H1 (cell line): ENCODE measurements around the gene KRABD2.

Source experiments
- CTCF ChIA-PET: fragments of 300-600 bp; sonication (Branson Sonifier 250); formaldehyde crosslinking; loops from one replicate; lab custom pipeline; 2021; ENCODE audit not compliant: partially characterized antibody; lab: Charles Lee
- POLR2A ChIA-PET: fragments of 300-600 bp; sonication (Branson Sonifier 250); formaldehyde crosslinking; loops from one replicate; lab custom pipeline; 2021; ENCODE audit warnings: inconsistent platforms; ENCODE audit not compliant: partially characterized antibody; lab: Charles Lee
- DNase-seq, 2 experiments: peaks; one replicate each; pipeline versions ENCODE4 v3.0.0 to v3.0.0-alpha.2; 2010 to 2022; ENCODE audit warnings: low spot score in 2 of 2, low read depth in 1 of 2, mixed read lengths in 1 of 2
- FAIRE-seq: peaks from 2 replicates; lab custom pipeline; 2011; peaks lifted over from hg19 to GRCh38; lab: Jason Lieb, UNC
- H2AFZ ChIP-seq: 2 replicates; pipeline ENCODE4 v1.8.1; 2012; ENCODE audit warnings: low read length, inconsistent platforms
- H2AK5ac ChIP-seq: 2 replicates; pipeline ENCODE4 v1.6.1; 2013; ENCODE audit warnings: low read depth, low read length
- H2BK120ac ChIP-seq: replicated peaks from 2 replicates; pipeline ENCODE3; 2013; ENCODE audit warnings: low read depth, low read length, inconsistent platforms
- H2BK12ac ChIP-seq: 2 replicates; pipeline ENCODE4 v1.6.1; 2013; ENCODE audit warnings: low read depth, low read length
- H2BK15ac ChIP-seq: 2 replicates; pipeline ENCODE4 v1.6.1; 2013; ENCODE audit warnings: low read length
- H2BK20ac ChIP-seq: 2 replicates; pipeline ENCODE4 v1.6.1; 2013; ENCODE audit warnings: low read length
- H2BK5ac ChIP-seq: 2 replicates; pipeline ENCODE4 v1.6.1; 2013; ENCODE audit warnings: low read depth, low read length
- H3K14ac ChIP-seq: 2 replicates; pipeline ENCODE4 v1.6.1; 2013; ENCODE audit warnings: inconsistent platforms; ENCODE audit not compliant: insufficient read length
- H3K18ac ChIP-seq: 2 replicates; pipeline ENCODE4 v1.6.1; 2013; ENCODE audit warnings: low read length; ENCODE audit errors: extremely low read depth
- H3K23ac ChIP-seq: 2 replicates; pipeline ENCODE4 v1.6.1; 2013; ENCODE audit warnings: inconsistent platforms; ENCODE audit not compliant: insufficient read length
- H3K23me2 ChIP-seq: 2 replicates; pipeline ENCODE4 v1.6.1; 2013; ENCODE audit warnings: low read depth, low read length
- H3K27ac ChIP-seq: 2 replicates; pipeline ENCODE4 v1.6.1; 2011; ENCODE audit warnings: low read depth, low read length, inconsistent platforms
- H3K27me3 ChIP-seq, 4 experiments: replicated peaks in 1 of 4; 1 replicate in 1 of 4; 2 replicates in 3 of 4; pipeline versions ENCODE4 v1.6.1 to v1.8.1; 2011 to 2013; ENCODE audit warnings: low read length in 3 of 4, mild to moderate bottlenecking in 3 of 4, inconsistent platforms in 2 of 4, mixed read lengths in 2 of 4, moderate library complexity in 1 of 4; ENCODE audit not compliant: control insufficient read depth in 3 of 4, insufficient read depth in 3 of 4; ENCODE audit errors: extremely low read depth in 1 of 4
- H3K36me3 ChIP-seq, 4 experiments: 2 replicates each; pipeline versions ENCODE4 v1.6.1 to v1.8.1; 2011 to 2013; ENCODE audit warnings: mild to moderate bottlenecking in 4 of 4, low read length in 3 of 4, moderate library complexity in 2 of 4, control low read depth in 1 of 4, inconsistent platforms in 1 of 4; ENCODE audit not compliant: insufficient read depth in 4 of 4, control insufficient read depth in 2 of 4
- H3K4ac ChIP-seq: replicated peaks from 2 replicates; pipeline ENCODE3; 2013; ENCODE audit warnings: low read length, low read depth, mixed read lengths, inconsistent platforms; ENCODE audit not compliant: insufficient read length
- H3K4me1 ChIP-seq, 4 experiments: replicated peaks in 1 of 4; 1 replicate in 1 of 4; 2 replicates in 3 of 4; pipeline versions ENCODE4 v1.6.1 to v1.8.1; 2011 to 2013; ENCODE audit warnings: low read length in 3 of 4, inconsistent platforms in 2 of 4, mixed read lengths in 1 of 4; ENCODE audit not compliant: insufficient read depth in 4 of 4, control insufficient read depth in 3 of 4
- H3K4me2 ChIP-seq, 2 experiments: 2 replicates each; pipeline versions ENCODE4 v1.6.1 to v1.8.1; 2011 to 2013; ENCODE audit warnings: low read depth in 2 of 2, low read length in 2 of 2, control low read depth in 1 of 2, inconsistent platforms in 1 of 2, mild to moderate bottlenecking in 1 of 2; ENCODE audit not compliant: insufficient read depth in 1 of 2
- H3K4me3 ChIP-seq, 4 experiments: fragments of 200-600, 300-600 bp in 1 of 4; sonication (generic), shearing (Covaris generic), sonication (Bioruptor Twin) in 1 of 4; 2 replicates each; pipeline versions ENCODE4 v1.5.1 to v1.8.1; 2011 to 2016; ENCODE audit warnings: low read length in 4 of 4, low read depth in 3 of 4, control low read depth in 2 of 4, inconsistent platforms in 2 of 4, mild to moderate bottlenecking in 2 of 4, mixed read lengths in 1 of 4, moderate library complexity in 1 of 4; ENCODE audit not compliant: insufficient read depth in 2 of 4; ENCODE audit errors: extremely low read depth in 1 of 4
- H3K56ac ChIP-seq: replicated peaks from 2 replicates; pipeline ENCODE3; 2013; ENCODE audit warnings: low read depth, mild to moderate bottlenecking, mixed read lengths, low read length, inconsistent platforms; ENCODE audit not compliant: insufficient read length
- H3K79me1 ChIP-seq: 2 replicates; pipeline ENCODE4 v1.6.1; 2013; ENCODE audit warnings: low read depth, low read length, control low read depth
- H3K79me2 ChIP-seq, 2 experiments: 2 replicates each; pipeline versions ENCODE4 v1.6.1 to v1.8.1; 2012 to 2013; ENCODE audit warnings: low read length in 2 of 2, mild to moderate bottlenecking in 2 of 2, inconsistent platforms in 1 of 2; ENCODE audit not compliant: insufficient read depth in 2 of 2, control insufficient read depth in 1 of 2
- H3K9ac ChIP-seq, 4 experiments: replicated peaks in 1 of 4; 1 replicate in 1 of 4; 2 replicates in 3 of 4; pipeline versions ENCODE4 v1.6.1 to v1.8.1; 2011 to 2013; ENCODE audit warnings: low read depth in 3 of 4, low read length in 3 of 4, control low read depth in 2 of 4, mild to moderate bottlenecking in 2 of 4, moderate library complexity in 2 of 4, inconsistent platforms in 1 of 4; ENCODE audit errors: extremely low read depth in 1 of 4
- H3K9me3 ChIP-seq, 2 experiments: 2 replicates each; pipeline versions ENCODE4 v1.6.1 to v1.8.1; 2012 to 2013; ENCODE audit warnings: mild to moderate bottlenecking in 2 of 2, moderate library complexity in 2 of 2, control low read depth in 1 of 2, inconsistent platforms in 1 of 2, low read depth in 1 of 2, low read length in 1 of 2, mixed read lengths in 1 of 2; ENCODE audit not compliant: insufficient read depth in 2 of 2
- H4K20me1 ChIP-seq, 2 experiments: replicated peaks in 1 of 2; 2 replicates each; pipeline versions ENCODE3 to v1.8.1; 2011 to 2013; ENCODE audit warnings: inconsistent platforms in 2 of 2, low read length in 2 of 2, mild to moderate bottlenecking in 1 of 2; ENCODE audit not compliant: insufficient read depth in 2 of 2, control insufficient read depth in 1 of 2
- H4K5ac ChIP-seq: 2 replicates; pipeline ENCODE4 v1.6.1; 2013; ENCODE audit warnings: low read length, low read depth, mixed read lengths, inconsistent platforms; ENCODE audit not compliant: insufficient read length
- H4K8ac ChIP-seq: 2 replicates; pipeline ENCODE4 v1.8.0; 2013; ENCODE audit warnings: mild to moderate bottlenecking, moderate library complexity, low read length, inconsistent platforms; ENCODE audit not compliant: insufficient read depth; ENCODE audit errors: extremely low read depth
- H4K91ac ChIP-seq: replicated peaks from 2 replicates; pipeline ENCODE3; 2013; ENCODE audit warnings: low read length, mixed read lengths, inconsistent platforms; ENCODE audit not compliant: insufficient read length
- CHD1 ChIP-seq: IDR thresholded peaks from 2 replicates; pipeline ENCODE4 v1.6.1; 2012; ENCODE audit warnings: low read depth, low read length, improper control_type of control experiment
- EGR1 ChIP-seq: IDR thresholded peaks from 2 replicates; pipeline ENCODE4 v1.6.1; 2011; ENCODE audit warnings: low read depth, low read length, borderline replicate concordance
- KDM4A ChIP-seq: IDR thresholded peaks from one replicate; pipeline ENCODE4 v1.7.1; 2012; ENCODE audit warnings: low read depth, mild to moderate bottlenecking, moderate library complexity, low read length, inconsistent platforms; ENCODE audit not compliant: severe bottlenecking
- SIRT6 ChIP-seq: IDR thresholded peaks from one replicate; pipeline ENCODE4 v1.7.1; 2012; ENCODE audit warnings: low read length, inconsistent platforms
- SP4 ChIP-seq: IDR thresholded peaks from 2 replicates; pipeline ENCODE4 v1.6.1; 2012; ENCODE audit warnings: low read length, inconsistent platforms
- SUZ12 ChIP-seq: fragments of 200-600 bp; sonication (generic); IDR thresholded peaks from 2 replicates; pipeline ENCODE4 v1.6.1; 2012; ENCODE audit warnings: mild to moderate bottlenecking, inconsistent platforms, low read length, moderate library complexity, mixed read lengths
- TAF1 ChIP-seq: IDR thresholded peaks from 2 replicates; pipeline ENCODE4 v1.6.1; 2011; ENCODE audit warnings: mild to moderate bottlenecking, low read depth, low read length
- TBP ChIP-seq: IDR thresholded peaks from 2 replicates; pipeline ENCODE4 v1.6.1; 2011; ENCODE audit warnings: low read depth, low read length, improper control_type of control experiment
- ZNF274 ChIP-seq: IDR thresholded peaks from 2 replicates; pipeline ENCODE4 v1.7.0; 2012; ENCODE audit warnings: low read length, borderline replicate concordance; ENCODE audit errors: extremely low read depth
- WGBS, 2 experiments: shearing (Covaris generic) in 1 of 2; methylation state at CpG; one replicate each; pipeline versions ENCODE4 v1.1.6 to v1.1.7; 2013 to 2015; ENCODE audit warnings: low lambda C conversion rate in 2 of 2, mixed read lengths in 2 of 2, inconsistent platforms in 1 of 2, low coverage in 1 of 2, missing lambda C conversion rate in 1 of 2; ENCODE audit not compliant: insufficient replicate concordance in 2 of 2, insufficient coverage in 1 of 2, insufficient read length in 1 of 2; ENCODE audit errors: extremely low coverage in 1 of 2, missing lambda C conversion rate in 1 of 2; 5-methylcytosine and 5-hydroxymethylcytosine counted together

KRABD2 gene

DNA sequence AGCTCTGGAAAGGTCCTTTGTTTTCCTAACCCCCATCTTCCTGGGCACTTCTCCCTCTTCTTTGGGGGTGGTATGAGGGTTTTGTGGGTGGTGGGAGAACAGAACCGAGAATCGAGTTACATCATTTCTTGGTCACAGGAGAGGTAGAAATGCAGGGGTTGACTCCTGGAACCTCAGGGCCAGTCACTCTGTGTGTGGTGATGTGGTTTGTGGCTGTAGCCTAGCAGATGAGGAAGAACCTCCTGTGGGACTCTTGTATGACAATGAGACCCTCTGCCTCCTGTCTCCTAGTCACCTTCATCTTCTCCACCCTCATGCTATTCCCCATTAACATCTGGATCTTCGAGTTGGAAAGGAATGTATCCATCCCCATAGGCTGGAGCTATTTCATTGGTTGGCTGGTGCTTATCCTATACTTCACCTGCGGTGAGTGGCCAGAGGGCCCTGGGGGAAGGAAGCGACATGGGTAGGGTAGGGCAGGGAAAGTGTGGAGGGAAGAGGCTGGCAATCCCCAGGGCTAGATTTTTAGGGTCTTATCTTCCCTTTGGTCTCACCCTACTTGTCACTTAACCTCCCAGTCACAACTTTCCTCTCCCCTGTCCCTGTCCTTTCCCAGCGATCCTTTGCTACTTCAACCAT lies 31.3 kb downstream of the KRABD2 start:
- H2BK20ac ChIP-seq, result no peak overlapping the region
- H3K27me3 ChIP-seq, result no peaks in the 10 kb centered on the region
- WGBS, 2 experiments, result 80% methylated on average over 6 of the region's 6 CpGs; no CpG with 5 or more reads in 1 of the 2 experiments
- H2BK5ac ChIP-seq, result no peak overlapping the region
- DNase-seq (no peak), FAIRE-seq (no peak)
- no peak overlapping the region for H2AFZ ChIP-seq
- ChIA-PET POLR2A (interaction anchor here (1.0 to 5.8 kb wide), 6 partner anchors 17 to 172 kb away, joined by 3 to 26 read pairs (median 4); partner anchors contain the start of genes KRABD2 and RPL26), CTCF (interaction anchor here (0.6 to 0.8 kb wide), 3 partner anchors 9 to 27 kb away, joined by 3 to 4 read pairs (median 4); no protein-coding TSS in a partner anchor)
- H3K79me2 ChIP-seq, result no peaks in the 10 kb centered on the region
- H4K5ac ChIP-seq, result no peak overlapping the region
- H2BK120ac ChIP-seq, result no peak overlapping the region
- H3K9ac ChIP-seq, result no peak overlapping the region
- H3K9me3 ChIP-seq, result no peaks in the 10 kb centered on the region
- no peak overlapping the region for H2BK15ac ChIP-seq
- H3K4me1 ChIP-seq, result peaks cover 0 to 4% (median 3%) of the 10 kb centered on the region in 4 experiments; a peak in 4 of 7 replicates
- H4K91ac ChIP-seq, result no peak overlapping the region
- no peak overlapping the region for H3K4me3 ChIP-seq
- H3K36me3 ChIP-seq, result no peaks in the 10 kb centered on the region
- no peak overlapping the region for H4K8ac ChIP-seq
- H3K27ac ChIP-seq, result no peak overlapping the region
- H3K23ac ChIP-seq, result no peak overlapping the region
- H2AK5ac ChIP-seq, result no peak overlapping the region
- no peak overlapping the region for H3K4ac ChIP-seq
- H3K23me2 ChIP-seq, result no peaks in the 10 kb centered on the region
- H3K79me1 ChIP-seq, result no peaks in the 10 kb centered on the region
- TF ChIP-seq TBP, result no peak
- no peak for TF ChIP-seq ZNF274
- TF ChIP-seq KDM4A, result no peak
- TF ChIP-seq SIRT6, result no peak
- no peak for TF ChIP-seq SUZ12
- no peak for TF ChIP-seq EGR1
- TF ChIP-seq SP4, result no peak
- TF ChIP-seq CHD1, result no peak
- no peak for TF ChIP-seq TAF1
- no peak overlapping the region for H3K18ac ChIP-seq
- H4K20me1 ChIP-seq, result no peaks in the 10 kb centered on the region
- H3K56ac ChIP-seq, result no peak overlapping the region
- no peak overlapping the region for H2BK12ac ChIP-seq
- H3K14ac ChIP-seq, result no peak overlapping the region
- H3K4me2 ChIP-seq, result no peak overlapping the region
